ENCODE results near the gene LMX1B. TPM values are rescaled to one million over a fixed set of nuclear protein-coding genes. Genes with fewer than 3 reads are reported as not detected.

Gene LMX1B
- total and polyA plus RNA-seq, 2 donors (not counting 3 experiments of a cell fraction or from before 2014, with no cell fraction given), result not detected

GRCh38 chr9:126623314-126623666 is 9.6 kb downstream of the LMX1B start:
- peaks cover 95 to 100% of the 10 kb centered on the region in 2 experiments for H3K27me3 ChIP-seq (ENCODE audit: control insufficient read depth in 2 of 2, insufficient read depth in 2 of 2, low read length in 2 of 2)
- dilution Hi-C loops (cut with MboI; ENCODE audit: extremely low pct_ligation_motif_present, low sequenced_read_pairs), result no loop called here
- FAIRE-seq, result no peak

GRCh38 chr9:126623667-126624478 is 10.1 kb downstream of the LMX1B start:
- no peaks in the 10 kb centered on the region for H3K36me3 ChIP-seq (ENCODE audit: control insufficient read depth in 2 of 2, extremely low read depth in 1 of 2, insufficient read depth in 2 of 2, low read length in 2 of 2)
- H3K9me1 ChIP-seq (replicated peaks; ENCODE audit: control insufficient read depth, extremely low read depth, insufficient read depth, low read length), result no peaks in the 10 kb centered on the region
- no peak overlapping the region for H3K27ac ChIP-seq (ENCODE audit: insufficient read depth, low read depth, low read length)
- dilution Hi-C loops (cut with MboI; ENCODE audit: extremely low pct_ligation_motif_present, low sequenced_read_pairs) (no loop called here), intact Hi-C loops (cut with micrococcal nuclease) (no loop called here)
- no peak for DNase-seq (ENCODE audit: low read depth, low spot score)
- H3K79me2 ChIP-seq (ENCODE audit: control insufficient read depth, insufficient read depth, low read length), result no peaks in the 10 kb centered on the region
- no peaks in the 10 kb centered on the region for H4K20me1 ChIP-seq (replicated peaks; ENCODE audit: control insufficient read depth, extremely low read depth, insufficient read depth, low read length)
- BruUV-seq (replicated peaks), result no TSS peak
- no peak overlapping the region for H3K4me3 ChIP-seq (replicated peaks in 1 of 3; ENCODE audit: insufficient read depth in 1 of 3, low read depth in 1 of 3, low read length in 3 of 3)
- ChIA-PET CTCF (interaction anchor here (1.2 kb wide), 1 partner anchor 82 kb away, joined by 4 read pairs; no protein-coding TSS in a partner anchor), POLR2A (no interaction called here)
- no peak overlapping the region for H3K4me2 ChIP-seq (ENCODE audit: insufficient read depth, low read length)
- peaks cover 93 to 98% of the 10 kb centered on the region in 2 experiments for H3K27me3 ChIP-seq (ENCODE audit: control insufficient read depth in 2 of 2, insufficient read depth in 2 of 2, low read length in 2 of 2)
- H3K4me1 ChIP-seq (ENCODE audit: control insufficient read depth, extremely low read depth, insufficient read depth, low read length), result no peaks in the 10 kb centered on the region
- no peak for FAIRE-seq
- no peak overlapping the region for H3K9ac ChIP-seq (replicated peaks; ENCODE audit: extremely low read depth, insufficient read depth, low read length)
- H3K9me3 ChIP-seq (replicated peaks; ENCODE audit: control insufficient read depth, insufficient read depth, low read length), result no peaks in the 10 kb centered on the region
- no peak for TF ChIP-seq MAX (IDR thresholded peaks at IDR 0.05; ENCODE audit: insufficient read depth, insufficient read length)
- peak; percentile 92 for TF ChIP-seq EZH2 (IDR thresholded peaks at IDR 0.05; ENCODE audit: borderline replicate concordance, low read depth, low read length, severe bottlenecking)
- no peak overlapping the region for H2AFZ ChIP-seq (ENCODE audit: low read depth, low read length)

More at GRCh38 chr9:126623314-126623666, 9.6 kb downstream of the LMX1B start:
- Histone ChIP-seq H3K27ac (ENCODE audit: insufficient read depth, low read depth, low read length) (no peak overlapping the region), H3K36me3 (ENCODE audit: control insufficient read depth in 2 of 2, extremely low read depth in 1 of 2, insufficient read depth in 2 of 2, low read length in 2 of 2) (no peaks in the 10 kb centered on the region), H3K79me2 (ENCODE audit: control insufficient read depth, insufficient read depth, low read length) (no peaks in the 10 kb centered on the region), H3K4me1 (ENCODE audit: control insufficient read depth, extremely low read depth, insufficient read depth, low read length) (no peaks in the 10 kb centered on the region), H3K9ac (replicated peaks; ENCODE audit: extremely low read depth, insufficient read depth, low read length) (no peak overlapping the region), H3K9me3 (replicated peaks; ENCODE audit: control insufficient read depth, insufficient read depth, low read length) (no peaks in the 10 kb centered on the region), H3K4me3 (replicated peaks in 1 of 3; ENCODE audit: insufficient read depth in 1 of 3, low read depth in 1 of 3, low read length in 3 of 3) (no peak overlapping the region), H3K9me1 (replicated peaks; ENCODE audit: control insufficient read depth, extremely low read depth, insufficient read depth, low read length) (no peaks in the 10 kb centered on the region), H2AFZ (ENCODE audit: low read depth, low read length) (no peak overlapping the region), H3K4me2 (ENCODE audit: insufficient read depth, low read length) (no peak overlapping the region), H4K20me1 (replicated peaks; ENCODE audit: control insufficient read depth, extremely low read depth, insufficient read depth, low read length) (no peaks in the 10 kb centered on the region)
- ChIA-PET POLR2A (no interaction called here), CTCF (no interaction called here)
- no peak for DNase-seq (ENCODE audit: low read depth, low spot score)
- TF ChIP-seq JUN (IDR thresholded peaks at IDR 0.05; ENCODE audit: borderline replicate concordance, insufficient read depth, insufficient read length, low read depth) (no peak), GATA2 (IDR thresholded peaks at IDR 0.05; ENCODE audit: insufficient read depth, insufficient read length, low read depth, low read length) (no peak)
- intact Hi-C loops (cut with micrococcal nuclease), result no loop called here
- BruUV-seq (replicated peaks), result no TSS peak

Data from endothelial cell of umbilical vein (primary cell).